ENCODE measurements around the gene PLCXD1.
"Not testable (repeated sequence)": the region's sequence is repeated elsewhere in the genome, so short reads cannot be mapped to it uniquely, and the experiment has no call there.

The PLCXD1 gene

DNA sequence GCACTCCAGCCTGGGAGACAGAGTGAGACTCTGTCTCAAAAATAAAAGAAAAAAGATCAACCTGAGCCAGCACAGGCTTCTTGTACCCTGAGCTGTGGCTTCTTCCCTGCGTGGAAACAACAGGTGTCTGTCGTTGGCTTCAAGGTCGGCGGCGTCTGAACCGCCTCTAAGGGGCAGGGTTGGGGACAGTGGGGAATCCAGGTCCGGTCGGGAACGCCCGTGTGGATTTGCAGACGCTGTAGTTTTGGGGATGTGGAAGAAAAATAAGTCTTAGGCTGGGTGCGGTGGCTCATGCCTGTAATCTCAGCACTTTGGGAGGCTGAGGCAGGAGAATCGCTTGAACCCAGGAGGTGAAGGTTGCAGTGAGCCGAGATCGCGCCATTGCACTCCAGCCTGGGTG lies 17.2 kb upstream of the PLCXD1 start:
- not testable (repeated sequence) for DNase-seq

DNA sequence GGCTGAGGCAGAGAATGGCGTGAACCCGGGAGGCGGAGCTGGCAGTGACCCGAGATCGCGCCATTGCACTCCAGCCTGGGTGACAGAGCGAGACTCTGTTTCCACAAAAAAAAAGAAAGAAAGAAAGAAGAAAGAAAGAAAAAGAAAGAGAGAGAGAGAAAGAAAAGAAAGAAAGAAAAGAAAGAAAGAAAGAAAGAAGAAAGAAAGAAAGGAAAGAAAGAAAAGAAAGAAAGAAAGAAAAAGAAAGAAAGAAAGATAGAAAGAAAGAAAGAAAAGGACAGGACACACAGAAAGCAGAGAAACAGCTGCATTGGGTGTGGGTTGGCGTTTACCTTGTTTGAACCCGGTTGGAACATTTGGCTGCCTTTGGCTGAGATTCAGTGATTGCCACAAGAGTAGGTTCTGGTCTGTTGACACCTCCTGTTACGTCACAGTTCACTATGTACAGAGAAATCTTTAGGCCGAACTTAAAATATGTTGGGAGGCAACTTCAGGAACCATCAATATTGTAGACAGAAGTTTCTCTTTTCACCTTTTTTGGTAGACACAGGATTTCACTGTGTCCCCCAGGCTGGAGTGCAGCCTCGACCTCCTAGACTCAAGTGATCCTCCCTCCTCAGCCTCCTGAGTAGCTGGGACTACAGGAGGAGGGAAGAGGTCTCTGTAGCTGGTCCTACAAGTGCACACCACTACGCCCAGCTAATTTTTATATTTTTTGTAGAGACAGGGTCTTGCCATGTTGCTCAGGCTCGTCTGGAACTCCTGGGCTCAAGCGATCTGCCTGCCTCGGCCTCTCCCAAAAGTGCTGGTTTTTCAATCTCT lies 16.3 kb upstream of the PLCXD1 start:
- DNase-seq, result no peak

DNA sequence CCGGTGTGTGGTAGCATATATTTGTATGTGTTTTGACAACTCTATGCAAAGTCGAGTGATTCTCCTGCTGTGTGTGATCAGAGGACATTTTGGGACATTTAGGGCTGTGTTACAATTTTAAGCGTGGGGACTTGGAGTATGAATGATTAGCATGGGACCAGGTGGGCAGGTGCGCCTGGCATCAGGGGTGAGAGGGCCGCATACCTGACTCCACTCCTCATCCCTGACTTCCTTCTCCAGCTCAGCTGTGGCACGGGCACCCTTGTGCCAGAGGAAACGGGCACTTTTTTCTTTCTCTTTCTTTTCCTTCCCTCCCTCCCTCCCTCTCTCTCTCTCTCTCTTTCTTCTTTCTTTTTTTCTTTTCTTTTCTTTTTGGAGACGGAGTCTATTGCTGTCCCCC lies 15.7 kb upstream of the PLCXD1 start:
- no peak for DNase-seq

DNA sequence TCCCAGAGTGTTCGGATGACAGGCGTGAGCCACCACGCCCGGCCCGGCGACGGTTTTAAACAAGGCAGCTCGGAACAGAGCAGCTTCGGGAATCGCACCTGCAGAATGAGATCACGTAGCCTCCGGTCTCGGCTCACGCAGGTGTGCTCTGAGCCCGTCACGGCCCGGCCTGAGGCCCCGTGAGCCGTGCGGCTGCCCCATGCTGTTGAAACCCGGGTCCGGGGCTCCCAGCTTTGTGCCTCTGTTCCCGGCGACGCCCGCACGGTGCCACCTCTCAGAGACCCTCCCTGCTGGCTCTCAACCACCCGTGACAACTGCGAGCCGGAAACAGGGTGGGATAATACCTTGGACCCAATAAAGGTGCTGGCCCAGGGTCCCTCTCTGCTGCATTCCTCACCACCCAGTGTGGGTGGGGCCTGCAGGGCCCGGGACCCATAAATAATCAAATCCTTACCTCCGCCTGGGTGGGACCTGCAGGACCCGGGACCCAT lies 13.4 kb upstream of the PLCXD1 start:
- no peak for DNase-seq

DNA sequence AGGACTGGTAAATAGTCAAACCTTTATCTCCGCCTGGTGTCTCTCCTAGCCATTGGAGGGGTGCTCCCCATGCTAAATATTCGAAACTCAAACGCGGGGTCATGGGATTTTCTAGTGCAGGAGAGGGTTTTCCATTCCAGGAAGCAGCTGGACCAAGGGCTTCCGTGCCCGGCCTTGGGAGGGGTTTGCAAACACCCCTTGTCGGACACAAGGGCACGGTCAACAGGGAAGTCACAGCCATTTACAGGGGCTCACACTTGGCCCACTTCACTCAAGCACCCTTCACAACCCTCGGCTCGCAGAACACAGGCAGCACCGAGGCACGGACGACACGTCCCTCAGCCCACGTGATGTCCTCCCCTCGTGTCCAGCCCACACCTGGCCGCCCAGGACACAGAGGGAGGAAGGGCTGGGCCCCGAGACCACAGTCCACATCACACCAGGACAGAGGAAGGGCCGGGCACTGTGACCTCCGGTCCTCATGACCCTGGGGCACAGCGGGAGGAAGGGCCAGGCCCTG lies 10.3 kb upstream of the PLCXD1 start:
- DNase-seq, result no peak

DNA sequence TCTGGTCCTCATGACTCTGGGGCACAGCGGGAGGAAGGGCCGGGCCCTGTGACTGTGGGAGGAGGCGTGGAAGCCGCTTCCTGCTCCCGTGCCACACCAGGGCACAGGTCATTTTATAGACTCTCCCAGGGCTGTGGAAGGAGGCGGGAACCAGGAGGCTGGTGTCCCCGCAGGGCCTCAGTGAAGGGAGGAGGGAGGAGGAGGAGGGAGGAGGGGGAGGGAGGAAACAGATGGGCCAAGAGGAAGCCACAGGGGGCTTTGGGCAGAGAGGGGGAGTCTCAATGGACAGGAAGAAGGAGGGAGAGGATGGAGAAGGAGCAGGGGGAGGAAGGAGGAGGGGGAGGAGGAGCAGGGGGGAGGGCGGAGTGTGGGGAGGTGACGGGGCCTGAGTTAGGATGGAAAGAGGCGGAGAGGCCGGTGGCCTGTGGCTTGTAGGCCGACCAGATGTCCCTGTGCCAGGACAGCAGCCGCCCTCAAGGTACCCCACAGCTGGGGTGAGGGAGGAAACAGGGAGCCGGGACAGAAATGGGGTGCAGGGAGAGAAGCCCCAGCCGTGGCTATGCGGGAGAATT lies 6.2 kb upstream of the PLCXD1 start:
- DNase-seq, result no peak

DNA sequence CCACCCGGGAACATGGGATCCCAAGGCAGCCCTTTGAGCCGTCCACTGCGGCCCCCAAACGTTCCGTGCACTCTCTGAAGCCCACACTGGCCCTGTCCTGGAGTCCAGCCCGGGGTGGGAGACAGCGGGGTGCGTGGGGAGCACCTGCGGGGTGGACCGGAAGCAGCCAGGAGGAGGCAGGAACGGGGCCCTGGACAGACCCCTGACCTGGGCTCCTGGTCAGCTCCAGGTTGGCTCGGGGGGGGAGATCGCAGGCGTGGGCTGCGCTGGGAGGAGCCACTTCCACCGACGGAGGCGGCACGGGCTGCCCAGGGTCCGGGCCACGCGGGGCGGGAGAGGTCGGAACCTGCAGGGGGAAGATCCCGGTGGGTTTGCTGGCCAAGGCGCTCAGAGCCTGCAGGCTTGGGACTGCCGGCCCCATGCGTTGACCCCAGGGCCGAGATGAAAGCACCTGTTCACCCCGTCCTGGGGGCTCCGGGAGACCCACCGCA lies 5.7 kb upstream of the PLCXD1 start:
- DNase-seq, result no peak

DNA sequence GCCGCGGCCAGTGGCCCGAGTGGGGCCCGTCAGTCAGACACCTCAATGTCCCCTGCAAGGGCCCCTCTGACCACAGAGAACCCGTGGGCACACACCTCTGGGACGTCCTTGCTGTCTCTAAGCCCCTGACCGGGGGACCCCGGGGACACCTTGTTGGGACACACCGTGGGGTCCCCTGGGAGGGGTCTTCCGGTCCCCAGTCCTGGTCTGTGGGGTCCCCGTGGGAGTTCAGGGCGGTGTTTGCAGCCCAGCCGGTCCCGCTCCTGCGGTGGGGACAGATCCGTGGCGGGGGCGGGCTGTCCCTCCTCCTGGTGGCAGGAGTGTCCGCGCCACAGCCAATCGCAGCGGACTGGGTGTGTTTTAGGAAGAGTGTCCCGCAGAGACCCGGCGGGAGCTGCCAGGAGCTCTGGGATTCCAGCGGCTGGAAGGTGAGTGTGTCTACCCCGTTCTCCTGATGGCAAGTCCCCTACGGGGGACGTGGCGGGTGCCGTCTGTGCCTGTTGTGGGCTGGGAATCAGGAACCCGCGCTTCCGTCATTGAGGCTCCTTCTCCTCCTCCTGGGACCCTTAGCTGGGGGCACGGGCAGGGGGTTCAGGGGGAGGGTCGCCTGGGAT lies 5.1 kb upstream of the PLCXD1 start:
- no peak for DNase-seq

DNA sequence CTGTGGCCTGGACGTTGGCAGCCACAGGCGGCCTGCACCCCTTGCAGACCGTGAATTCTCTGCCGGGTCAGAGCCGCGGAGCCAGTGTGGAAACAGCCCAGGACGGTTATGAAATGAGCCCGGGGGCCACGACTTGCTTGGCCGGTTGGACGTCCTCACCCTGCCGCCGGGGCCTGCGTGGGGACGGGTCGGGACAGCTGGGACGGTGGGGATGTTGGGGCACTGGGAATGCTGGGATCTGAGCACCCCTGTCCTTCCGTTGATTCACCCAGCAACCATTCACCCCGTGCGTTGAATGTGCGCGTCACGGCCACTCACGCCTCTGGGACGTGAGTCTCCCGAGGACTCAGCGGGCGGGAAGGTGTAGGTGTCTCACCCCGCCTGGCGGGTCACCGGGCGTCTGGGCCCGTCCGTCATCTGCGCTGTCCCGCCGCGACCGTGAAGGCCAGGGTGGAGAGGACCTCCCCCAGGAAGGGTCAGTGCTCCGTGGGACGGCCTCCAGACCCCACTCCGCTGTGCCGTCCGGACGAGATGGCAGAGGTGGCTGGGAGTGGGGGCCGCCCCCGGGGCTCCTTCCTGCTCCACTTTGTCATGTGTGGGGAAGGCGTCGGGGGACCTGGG lies 4.5 kb upstream of the PLCXD1 start:
- no peak for DNase-seq

DNA sequence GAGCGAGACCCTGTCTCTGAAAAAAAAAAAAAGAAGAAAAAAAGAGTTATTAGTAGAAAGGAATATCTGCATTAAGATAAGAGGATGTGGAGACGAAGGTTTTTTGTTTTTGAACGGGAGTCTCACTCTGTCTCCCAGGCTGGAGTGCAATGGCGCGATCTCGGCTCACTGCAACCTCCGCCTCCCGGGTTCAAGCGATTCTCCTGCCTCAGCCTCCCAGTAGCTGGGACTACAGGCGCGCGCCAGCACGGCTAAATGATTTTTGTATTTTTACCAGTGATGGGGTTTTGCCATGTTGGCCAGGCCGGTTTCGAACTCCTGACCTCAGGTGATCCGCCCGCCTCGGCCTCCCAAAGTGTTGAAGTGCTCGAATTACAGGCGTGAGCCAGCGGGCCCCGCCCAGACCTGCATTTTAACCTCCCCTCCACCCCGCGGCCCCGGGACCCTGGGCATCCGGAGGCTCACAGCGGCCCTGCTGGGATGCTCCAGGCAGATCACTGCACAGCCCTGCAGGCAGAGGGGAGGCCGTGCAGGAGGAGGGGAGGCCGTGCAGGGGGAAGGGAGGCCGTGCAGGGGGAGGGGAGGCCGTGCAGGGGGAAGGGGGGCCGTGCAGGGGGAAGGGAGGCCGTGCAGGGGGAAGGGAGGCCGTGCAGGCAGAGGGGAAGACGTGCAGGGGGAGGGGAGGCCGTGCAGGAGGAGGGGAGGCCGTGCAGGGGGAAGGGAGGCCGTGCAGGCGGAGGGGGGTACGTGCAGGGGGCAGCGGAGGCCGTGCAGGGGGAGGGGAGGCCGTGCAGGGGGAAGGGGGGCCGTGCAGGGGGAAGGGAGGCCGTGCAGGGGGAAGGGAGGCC lies 1.2 kb upstream of the PLCXD1 start:
- DNase-seq, result not testable (repeated sequence)

DNA sequence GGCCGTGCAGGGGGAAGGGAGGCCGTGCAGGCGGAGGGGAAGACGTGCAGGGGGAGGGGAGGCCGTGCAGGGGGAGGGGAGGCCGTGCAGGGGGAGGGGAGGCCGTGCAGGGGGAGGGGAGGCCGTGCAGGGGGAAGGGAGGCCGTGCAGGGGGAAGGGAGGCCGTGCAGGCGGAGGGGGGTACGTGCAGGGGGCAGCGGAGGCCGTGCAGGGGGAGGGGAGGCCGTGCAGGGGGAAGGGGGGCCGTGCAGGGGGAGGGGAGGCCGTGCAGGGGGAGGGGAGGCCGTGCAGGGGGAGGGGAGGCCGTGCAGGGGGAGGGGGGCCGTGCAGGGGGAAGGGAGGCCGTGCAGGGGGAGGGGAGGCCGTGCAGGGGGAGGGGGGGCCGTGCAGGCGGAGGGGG lies 459 bp upstream of the PLCXD1 start:
- not testable (repeated sequence) for DNase-seq

DNA sequence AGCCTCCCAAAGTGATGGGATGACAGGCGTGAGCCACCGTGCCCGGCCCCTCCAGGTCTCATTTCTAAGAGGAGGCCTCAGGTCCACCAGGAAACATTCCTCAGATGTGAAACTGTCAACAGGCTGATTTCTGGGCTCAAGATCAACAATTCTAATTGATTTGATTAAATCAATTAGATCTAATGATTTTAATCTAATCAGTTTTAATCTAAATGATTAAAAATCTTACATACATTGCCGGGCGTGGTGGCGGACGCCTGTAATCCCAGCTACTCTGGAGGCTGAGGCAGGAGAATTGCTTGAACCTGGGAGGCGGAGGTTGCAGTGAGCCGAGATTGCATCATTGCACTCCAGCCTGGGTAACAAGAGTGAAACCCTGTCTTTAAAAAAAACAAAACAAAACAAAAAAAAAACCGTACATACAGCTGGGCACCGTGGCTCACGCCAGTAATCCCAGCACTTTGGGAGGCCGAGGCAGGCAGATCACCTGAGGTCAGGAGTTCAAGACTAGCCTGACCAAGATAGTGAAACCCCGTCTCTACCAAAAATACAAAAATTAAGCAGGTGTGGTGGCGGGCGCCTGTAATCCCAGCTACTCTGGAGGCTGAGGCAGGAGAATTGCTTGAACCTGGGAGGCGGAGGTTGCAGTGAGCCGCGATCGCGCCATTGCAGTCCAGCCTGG lies 960 bp downstream of the PLCXD1 start:
- DNase-seq, result not testable (repeated sequence)

DNA sequence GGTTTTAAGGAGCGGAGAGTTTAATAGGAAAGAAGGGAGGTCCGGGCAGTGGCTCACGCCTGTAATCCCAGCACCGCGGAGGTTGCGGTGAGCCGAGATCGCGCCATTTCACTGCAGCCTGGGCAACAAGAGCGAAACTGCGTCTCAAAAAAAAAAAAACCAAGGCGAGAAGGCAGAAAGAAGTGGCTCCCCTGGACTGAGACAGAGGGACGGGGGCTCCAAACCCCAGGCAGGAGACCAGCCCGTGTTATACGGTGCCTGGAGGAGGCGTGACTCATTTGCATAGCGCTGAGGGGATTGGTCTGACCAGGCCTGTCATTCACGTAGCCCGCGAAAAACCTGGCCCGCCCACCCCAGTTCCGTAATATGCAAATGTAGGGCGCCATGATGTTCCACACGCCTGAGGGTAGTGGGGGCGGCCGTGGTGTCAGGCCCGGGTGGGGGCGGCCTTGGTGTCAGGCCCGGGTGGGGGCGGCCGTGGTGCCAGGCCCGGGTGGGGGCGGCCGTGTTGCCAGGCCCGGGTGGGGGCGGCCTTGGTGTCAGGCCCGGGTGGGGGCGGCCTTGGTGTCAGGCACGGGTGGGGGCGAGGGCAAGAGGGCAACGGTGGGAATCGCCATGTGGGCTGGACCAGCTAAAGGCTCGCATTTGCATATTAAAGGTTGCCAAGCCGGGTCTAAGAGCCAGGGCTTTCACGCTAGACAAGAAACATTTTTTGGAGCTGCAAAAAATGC lies 2.1 kb downstream of the PLCXD1 start:
- DNase-seq, result no peak

DNA sequence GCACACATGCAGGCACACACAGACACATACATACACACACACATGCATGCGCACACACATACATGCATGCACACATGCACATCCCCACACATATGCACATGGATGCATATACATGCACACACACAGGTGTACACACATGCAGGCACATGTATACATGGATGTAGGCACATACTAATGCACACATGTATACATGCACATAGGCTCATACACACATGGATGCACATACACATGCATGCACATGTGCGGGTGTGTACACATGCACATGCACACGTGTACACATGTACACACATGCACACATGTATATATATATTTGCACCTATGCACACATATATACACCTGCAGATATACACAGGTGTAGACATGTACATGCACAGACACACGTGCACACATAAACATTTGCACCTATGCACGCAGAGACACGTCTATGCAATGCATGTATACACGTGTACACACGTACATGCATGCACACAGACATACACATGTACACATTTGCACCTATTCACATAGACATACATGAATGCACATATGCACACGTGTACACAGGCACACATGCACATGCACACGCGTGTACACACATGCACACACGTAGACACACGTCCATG lies 4.0 kb downstream of the PLCXD1 start:
- no peak for DNase-seq

DNA sequence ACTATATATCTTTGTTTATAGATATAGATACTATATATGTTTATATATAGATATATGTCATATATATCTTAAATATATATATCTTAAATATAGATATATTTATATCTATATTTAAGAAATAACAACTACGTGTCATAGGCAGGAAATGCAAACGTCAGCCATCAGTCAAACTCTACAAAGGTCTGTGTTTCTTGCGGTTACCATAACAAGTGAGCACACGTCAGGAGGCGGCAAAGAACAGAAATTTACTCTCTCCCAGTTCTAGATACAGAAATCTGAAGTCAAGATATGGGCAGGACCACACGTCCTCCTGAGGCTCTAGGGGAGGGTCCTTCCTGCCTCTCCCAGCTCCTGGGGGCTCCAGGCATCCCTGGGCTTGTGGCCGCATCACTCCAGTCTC lies 6.5 kb downstream of the PLCXD1 start:
- no peak for DNase-seq

DNA sequence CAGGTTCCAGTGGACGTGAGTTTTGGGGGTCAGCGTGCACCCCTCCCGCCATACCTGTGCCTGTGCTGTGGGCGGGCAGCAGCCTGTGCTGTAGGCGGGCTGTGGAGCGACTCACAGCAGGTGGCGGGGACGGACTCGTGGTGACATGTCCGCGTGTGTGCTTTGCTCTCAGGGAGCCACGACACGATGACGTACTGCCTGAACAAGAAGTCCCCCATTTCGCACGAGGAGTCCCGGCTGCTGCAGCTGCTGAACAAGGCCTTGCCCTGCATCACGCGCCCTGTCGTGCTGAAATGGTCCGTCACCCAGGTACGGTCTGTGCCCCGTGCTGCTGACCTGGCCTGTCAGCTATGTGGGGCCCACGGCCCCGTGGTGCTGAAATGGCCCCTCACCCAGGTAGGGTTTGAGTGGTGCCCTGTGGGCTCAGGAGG lies 7.4 kb downstream of the PLCXD1 start:
- no peak for DNase-seq

DNA sequence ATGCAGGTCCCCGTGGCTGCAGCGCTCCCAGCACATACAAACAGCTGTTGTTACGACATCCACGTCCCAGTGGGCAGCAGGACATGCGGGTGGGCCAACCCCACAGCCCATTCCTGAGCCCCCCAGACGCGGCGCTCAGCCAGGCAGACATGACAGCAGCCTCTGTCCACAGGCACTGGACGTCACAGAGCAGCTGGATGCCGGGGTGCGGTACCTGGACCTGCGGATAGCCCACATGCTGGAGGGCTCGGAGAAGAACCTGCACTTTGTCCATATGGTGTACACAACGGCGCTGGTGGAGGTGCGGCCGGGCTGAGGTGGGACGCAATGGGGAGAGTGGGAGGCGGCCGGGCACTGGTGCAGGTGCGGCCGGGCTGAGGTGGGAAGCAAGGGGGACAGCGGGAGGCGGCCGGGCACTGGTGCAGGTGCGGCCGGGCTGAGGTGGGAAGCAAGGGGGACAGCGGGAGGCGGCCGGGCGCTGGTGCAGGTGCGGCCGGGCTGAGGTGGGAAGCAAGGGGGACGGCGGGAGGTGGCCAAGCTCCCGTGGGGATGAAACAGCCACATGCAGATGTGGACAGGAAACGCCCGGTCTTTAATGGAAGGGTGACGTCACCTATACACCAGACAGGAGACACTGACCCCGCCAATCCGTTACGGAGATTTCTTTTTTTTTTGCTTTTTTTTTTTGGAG lies 9.4 kb downstream of the PLCXD1 start:
- DNase-seq, result no peak

DNA sequence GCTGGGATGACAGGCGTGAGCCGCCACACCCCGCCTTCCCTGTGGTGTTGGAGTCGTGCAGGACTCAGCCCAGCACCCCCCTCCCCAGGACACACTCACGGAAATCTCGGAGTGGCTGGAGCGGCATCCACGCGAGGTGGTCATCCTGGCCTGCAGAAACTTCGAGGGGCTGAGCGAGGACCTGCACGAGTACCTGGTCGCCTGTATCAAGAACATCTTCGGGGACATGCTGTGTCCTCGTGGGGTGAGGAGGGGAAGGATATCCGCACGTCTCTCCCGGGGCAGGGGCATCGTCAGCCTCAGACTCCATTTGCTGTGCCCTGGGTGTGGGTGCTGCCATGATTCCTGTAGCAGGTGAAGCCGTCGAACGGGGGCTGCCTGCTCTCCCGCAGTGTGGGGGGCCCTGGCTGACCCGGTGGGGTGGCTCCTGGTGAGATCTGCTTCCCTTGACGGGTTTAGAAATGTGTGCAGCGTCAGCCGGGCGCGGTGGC lies 10.3 kb downstream of the PLCXD1 start:
- DNase-seq, result no peak
